GM18505 (cell line): ENCODE results near the gene TAGLN2.

Source experiments
- ATAC-seq: cut with Tn5 transposase; IDR thresholded peaks from one replicate; pipeline ENCODE4 v1.9.1; 2021; ENCODE audit not compliant: unreplicated experiment
- POLR2A ChIP-seq: IDR thresholded peaks from 4 replicates; pipeline ENCODE4 v1.6.1; 2011; ENCODE audit warnings: borderline replicate concordance; ENCODE audit not compliant: insufficient read depth, insufficient read length; ENCODE audit errors: extremely low read depth

The TAGLN2 gene

DNA sequence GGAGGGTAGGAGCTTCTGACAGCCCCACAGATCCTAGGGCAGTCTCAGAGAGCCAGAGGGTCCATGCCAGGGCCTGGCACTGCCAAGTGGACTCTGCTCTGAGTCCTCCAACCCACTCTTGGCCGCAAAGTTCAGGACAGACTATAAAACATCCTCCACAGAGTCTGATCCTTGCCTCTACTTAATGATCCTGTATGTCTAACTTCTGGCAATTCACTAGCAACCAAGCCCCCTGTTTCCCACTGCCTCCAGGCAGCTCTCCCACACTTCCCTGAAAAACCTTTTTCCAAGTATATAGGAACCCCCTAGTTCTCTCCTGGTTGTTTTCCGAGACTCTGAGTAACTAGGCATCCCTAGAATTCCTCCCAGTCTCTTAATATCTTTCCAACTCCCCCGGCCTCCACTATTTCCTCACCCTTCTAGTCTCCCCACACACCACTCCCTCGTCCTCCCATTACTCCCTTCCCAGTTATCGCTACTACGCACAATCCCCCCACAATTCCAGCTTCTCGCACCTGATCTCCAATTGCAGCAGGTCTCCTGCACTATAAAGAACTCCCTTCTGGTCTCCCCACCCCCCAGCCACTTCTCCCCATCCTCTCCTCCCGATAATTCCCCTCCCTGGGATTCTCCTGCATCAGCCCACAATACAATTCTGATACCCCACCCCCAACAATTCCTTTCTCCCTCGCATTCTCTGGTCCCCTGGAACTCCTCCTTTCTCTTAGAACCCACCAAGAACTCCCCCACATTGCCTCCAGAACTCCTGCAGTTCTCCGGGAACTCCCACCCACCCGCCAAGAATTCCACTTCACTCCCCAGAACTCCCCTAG is 19.5 kb upstream of the TAGLN2 start:
- ATAC-seq: no peak

DNA sequence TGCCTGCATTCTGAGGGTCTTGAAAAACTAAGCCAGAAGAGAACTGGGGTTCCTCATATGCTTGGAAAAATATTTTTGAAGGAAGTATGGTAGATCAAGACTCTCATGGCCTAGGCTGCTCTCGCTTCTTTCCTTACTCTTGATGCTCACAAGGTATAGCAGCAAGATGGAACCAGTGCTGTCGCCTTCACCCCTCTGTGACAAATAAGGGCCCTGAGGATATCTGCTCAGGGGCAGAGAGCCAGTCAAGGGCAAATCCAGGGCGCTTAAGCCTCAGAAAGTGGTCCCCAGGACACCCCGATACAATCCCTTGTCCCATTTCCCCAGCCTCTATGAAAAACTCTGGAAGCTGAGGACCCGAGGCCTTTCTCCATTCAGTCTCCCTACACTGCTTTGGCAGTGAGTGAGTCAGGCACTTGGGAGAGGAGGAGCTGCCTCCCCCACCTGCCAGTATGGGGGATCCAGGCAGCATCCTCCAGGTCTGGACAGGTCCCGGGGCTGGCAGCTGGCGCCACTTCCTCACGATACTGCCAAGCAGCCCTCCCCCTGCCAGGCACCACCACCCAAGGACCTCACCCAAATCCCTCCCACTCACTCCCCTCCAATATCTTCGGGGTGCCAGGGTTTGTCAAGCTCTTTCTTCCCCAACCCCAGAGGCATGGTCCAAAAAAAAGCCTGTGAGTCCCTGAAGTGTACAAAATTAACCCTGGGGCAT is 18.8 kb upstream of the TAGLN2 start:
- TF ChIP-seq POLR2A: no peak
- ATAC-seq: no peak

More for the DNA sequence above, 19.5 kb upstream of the TAGLN2 start:
- no peak for TF ChIP-seq POLR2A

DNA sequence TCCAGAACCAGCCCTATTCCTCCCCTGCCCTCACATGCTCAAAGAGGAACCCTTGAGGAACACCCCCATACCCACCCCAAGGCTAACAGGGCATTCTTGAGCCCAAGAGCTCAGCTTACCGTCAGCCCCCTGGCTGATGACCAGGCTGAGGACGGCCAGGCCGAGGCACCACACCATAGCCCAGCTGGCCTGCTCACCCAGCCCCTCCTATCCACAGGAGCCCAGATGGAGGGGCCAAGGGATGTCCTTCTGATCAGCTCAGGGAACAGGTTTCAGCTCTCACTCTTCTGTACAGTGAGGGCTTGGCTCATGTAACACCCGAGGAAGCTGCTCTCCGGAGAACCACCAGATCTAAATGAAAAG is 18.0 kb upstream of the TAGLN2 start:
- no peak for ATAC-seq
- TF ChIP-seq POLR2A: no peak

DNA sequence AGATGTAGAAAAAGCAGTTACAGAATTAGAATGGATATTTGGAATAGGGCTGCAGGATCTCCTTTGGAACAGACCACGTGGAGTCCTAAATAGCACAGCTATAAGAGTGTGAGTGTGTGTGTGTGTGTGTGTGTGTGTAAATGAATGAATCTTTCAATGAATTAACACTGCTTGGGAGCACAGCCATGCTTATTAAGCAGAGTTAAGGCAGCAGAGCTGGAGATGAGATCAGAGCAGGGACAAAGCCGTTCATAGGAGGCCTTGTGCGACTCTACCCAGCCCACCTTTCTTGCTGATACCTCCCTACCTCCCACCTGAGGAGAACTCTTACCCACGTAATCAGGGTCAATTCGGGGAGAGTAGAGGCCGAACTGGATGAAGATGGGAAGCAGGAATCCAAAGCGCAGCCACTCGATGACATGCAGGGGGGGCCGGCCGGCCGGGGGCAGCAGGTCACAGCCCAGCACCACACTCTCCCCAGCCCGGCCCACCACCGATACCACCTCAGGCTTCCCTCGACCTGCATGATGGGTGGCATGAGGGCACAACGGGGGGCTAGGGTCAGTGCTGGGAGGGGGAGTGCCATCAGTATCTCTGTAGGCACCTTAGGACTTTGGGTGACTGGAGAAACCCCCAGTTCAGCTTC is 17.4 kb upstream of the TAGLN2 start:
- no peak for ATAC-seq
- TF ChIP-seq POLR2A: no peak

DNA sequence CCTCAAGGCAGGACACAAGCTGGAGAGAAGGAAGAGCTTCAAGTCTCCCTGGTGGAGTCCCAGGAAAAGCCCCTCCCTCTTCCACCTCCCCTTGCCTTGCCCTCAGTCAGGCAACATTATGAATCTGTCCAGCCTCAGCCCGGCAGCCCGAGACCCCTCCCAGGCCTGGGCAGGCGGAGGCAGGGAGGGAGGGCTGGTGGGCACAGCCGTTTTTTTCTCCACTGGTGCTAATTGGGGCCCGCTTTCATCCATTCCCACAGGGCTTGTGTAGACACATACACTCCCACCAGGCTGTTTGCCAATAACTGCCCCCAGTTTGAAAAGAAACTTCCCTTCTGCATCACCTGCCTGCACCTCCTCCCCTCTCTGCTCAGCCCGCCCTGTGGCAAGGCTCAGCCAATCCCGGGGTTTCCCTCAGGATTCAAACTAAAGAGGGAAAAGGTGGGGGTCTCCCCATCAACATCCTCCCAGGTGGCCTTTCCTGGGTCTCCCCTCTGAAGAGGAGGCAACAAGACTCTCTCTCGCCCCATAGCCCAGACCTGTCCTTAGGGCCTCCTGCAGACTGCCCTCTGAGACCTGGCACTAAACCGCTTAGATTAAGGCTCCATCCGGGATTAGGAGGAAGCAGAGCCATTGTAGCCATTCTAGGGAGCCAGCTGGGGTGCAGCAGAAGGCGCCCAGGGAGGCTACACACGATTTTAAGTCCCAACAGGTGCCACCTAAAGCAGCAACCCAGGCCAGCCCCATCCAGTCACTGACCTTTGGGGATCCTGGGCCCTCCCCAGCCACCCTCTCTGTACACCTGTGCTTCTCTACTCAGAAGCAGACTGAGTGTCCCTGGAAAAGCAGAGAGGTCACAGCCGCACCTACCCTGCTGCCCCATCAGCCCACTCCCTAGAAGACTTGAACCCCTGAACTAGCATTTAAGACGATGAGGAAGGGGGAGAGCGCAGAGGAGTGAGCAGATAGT is 16.6 kb upstream of the TAGLN2 start:
- TF ChIP-seq POLR2A: no peak

DNA sequence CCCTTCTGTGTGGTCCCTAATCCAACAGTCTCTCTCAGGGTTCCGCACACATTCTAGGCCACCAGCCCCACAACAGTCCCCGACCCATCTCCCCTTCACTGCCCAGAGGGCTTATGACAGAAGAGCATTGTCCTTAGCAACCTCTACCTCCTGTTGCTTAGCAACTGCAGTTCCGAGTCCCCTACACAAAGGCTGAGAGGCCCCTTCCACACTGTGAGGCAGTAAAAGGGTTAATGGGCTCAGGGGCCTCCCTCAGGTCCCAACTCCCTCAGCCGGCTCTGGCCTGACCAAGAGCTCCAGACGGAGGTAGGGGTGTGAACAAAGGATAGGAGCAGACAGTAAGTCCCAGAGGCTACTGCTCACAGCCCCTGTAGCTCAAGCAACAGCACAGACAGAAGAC is 15.8 kb upstream of the TAGLN2 start:
- no peak for TF ChIP-seq POLR2A
- no peak for ATAC-seq

More for the DNA sequence above, 16.6 kb upstream of the TAGLN2 start:
- ATAC-seq: no peak

- ATAC-seq: no peak
- no peak for TF ChIP-seq POLR2A
Measured at GRCh38 chr1:159940006-159940620, 14.8 kb upstream of the TAGLN2 start.

DNA sequence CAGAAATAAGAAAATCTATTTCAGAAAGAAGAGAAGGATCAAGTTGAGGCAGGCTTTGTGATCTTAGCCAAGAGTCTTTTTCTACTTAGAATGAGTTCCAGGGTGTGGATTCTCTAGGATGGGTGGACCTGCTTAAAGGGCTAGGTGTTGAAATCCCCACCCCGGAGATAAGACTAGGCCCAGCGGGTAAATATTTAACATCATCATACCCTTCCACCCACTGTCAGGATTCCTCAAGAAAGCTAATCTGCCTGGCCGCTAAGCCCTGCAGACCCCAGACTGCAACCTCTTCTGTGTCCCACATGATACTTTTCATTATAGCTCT is 14.3 kb upstream of the TAGLN2 start:
- no peak for ATAC-seq
- no peak for TF ChIP-seq POLR2A

DNA sequence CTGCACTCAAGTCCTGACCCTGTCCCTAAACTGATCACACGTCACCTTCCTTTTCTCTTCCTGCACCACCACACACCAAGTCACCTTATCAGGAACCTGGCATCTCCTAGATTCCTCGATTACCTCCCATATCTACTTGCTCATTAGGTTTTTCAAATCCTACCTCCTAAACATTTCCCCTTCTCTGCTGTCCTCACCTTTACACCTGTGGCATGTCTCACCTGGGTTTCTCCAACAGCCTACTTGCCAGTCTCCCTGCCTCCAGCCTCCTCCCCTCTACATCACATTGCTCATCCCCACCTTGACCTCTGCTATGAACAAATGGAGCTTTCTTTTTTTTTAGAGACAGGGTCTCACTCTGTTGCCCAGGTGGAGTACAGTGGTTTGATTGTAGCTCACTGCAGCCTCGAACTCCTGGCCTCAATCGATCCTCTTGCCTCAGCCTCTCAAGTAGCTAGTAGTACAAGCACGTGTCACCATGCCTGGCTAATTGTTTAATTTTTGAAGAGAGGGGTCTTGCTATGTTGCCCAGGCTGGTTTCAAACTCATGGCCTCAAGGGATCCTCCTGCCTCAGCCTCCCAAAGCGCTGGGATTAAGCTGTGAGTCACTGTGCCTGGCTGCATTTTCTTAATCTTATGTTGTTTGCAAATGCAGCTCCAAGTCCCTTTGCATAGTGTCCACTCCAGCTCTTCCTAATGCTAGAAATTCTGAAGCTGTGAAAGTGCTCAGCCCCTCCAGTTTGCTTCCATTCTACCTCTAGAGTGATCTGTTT is 13.8 kb upstream of the TAGLN2 start:
- no peak for ATAC-seq
- no peak for TF ChIP-seq POLR2A

DNA sequence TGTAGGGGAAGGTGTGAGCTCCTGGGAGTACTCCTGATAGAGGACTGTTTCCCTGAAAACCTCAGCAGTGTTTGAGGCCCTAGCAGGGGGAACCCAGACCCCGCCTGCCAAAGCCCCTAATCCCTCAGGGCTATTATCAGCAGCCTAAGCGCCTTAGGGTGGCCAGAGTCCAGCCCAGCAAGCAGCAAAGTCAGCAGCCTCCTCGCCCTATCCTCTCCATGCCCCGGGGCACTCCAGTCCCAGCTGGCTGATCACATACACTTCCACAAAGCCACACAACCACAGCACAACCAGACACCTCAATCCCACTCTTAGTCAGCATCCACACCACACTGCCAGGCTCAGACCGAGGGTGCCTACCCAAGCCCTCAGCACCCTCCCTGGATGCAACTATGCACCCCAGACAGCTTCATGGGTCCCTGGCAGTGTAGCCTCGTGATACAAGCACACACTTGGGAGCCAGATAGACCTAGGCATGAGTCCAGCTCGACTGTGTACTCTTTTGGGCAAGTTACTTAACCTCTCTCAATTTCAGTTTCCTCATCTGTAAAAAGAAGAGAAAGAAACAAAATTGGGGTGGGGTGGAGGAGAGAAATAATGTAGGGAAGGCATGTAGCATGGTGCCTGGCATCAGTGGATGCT is 13.0 kb upstream of the TAGLN2 start:
- ATAC-seq: no peak
- no peak for TF ChIP-seq POLR2A

DNA sequence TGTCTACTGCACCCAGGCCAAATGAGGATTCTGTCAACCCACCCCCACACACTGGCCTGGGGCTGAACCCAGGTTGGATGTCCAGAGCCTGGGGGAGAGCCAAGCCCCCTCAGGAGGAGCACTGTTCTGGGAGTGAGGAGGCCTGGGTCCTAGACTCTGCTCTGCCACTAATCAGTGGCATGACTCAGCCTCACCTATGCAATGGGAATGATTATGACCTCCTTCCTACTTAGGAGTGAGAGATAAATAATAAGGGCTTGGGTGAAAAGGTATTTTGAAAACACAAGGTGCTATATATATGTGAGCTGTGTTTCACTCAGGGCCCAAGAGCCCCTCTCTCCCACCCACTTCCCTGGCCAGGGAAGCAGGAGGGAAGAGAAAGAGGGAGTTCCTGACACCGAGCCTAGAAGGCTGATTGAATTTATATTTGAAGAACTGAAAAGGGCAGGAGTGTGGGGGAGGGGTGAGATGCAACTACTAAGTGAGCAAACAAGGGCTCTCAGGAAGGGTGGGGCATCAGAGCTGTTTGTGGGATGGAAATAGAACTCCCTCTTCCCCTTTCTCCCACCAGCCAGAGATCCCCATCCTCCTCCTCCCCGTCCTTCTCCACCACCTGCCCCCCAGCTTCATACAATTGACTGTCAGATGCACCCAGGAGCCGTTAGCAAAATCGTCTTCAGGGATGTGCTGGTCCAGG is 11.9 kb upstream of the TAGLN2 start:
- no peak for ATAC-seq
- TF ChIP-seq POLR2A: no peak
